Measurements from ENCODE around the gene CACNA2D2.

Gene CACNA2D2

GRCh38 chr3:50493623-50494022, 9.8 kb downstream of the CACNA2D2 start:
- DNase-seq, result no peak

DNA sequence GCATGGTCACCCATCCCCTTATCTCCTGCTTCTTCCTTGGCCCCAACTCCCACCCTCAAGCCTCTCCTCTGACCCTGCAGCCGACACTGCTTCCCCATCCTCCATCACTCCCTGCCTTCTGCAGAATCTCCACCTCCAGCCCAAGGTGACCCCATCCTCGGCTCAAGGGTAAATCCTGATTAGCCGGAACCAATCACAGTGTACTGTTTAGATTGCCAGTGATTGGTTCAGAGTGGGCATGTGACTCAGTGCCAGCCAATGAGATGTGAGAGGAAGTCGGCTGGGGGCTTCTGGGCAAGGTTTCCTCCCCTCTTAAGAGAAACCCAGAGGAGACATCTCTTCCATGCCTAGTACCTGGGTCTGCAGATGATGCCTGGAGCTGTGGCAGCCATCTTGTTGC, 10.3 kb downstream of the CACNA2D2 start:
- DNase-seq, result no peak

GRCh38 chr3:50491023-50491422, 12.4 kb downstream of the CACNA2D2 start:
- DNase-seq, result no peak

DNA sequence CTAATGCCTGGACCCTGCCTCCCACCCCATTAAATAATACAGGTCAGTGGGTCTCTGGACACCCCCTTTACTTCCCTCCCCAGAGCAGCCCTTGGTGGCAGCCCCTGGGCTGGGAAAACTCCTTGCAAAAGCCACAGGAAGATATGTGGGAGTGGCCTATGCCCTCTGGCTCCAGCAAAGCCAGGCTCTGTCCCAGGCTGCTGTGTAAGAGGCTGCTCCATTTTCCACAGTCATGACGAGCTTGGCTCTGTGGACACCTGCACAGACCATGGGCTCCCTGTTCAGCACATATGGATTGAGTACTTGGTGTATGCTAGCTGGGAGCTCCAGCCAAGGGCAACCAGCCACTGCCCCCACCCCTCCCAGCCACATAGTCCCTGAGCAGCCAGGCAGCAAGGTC, 13.0 kb downstream of the CACNA2D2 start:
- no peak for DNase-seq

GRCh38 chr3:50487181-50487580, 16.3 kb downstream of the CACNA2D2 start:
- no peak for DNase-seq

- no peak for DNase-seq
Observed at GRCh38 chr3:50486219-50486888, 17.1 kb downstream of the CACNA2D2 start.

GRCh38 chr3:50484722-50485121, 18.7 kb downstream of the CACNA2D2 start:
- DNase-seq, result no peak

- DNase-seq, result no peak
Observed at GRCh38 chr3:50483374-50483773, 20.1 kb downstream of the CACNA2D2 start.

GRCh38 chr3:50481992-50482391, 21.4 kb downstream of the CACNA2D2 start:
- no peak for DNase-seq

- no peak for DNase-seq
Observed at GRCh38 chr3:50480471-50480870, 23.0 kb downstream of the CACNA2D2 start.

DNA sequence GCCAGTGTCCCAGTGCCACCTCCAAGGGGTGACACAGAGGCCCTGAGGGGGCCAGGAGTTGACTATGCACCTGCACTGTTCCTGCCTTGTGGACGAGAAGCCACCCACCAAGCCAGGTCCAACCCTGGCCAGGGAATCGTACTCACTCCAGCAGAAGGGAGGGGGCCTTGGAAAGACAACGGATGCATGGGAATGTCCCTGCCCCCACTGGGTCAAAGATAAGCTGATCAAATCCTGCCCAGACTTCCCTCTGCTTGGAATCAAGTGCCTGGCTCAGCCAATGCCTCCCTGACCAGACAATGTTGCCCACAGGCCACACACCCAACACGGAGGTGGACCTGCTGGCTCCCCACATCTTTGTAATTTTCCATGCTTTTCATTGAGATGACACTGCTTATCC, 23.9 kb downstream of the CACNA2D2 start:
- DNase-seq, result no peak

- no peak for DNase-seq
Observed at GRCh38 chr3:50478671-50479260, 24.7 kb downstream of the CACNA2D2 start.

GRCh38 chr3:50478051-50478450, 25.4 kb downstream of the CACNA2D2 start:
- no peak for DNase-seq

DNA sequence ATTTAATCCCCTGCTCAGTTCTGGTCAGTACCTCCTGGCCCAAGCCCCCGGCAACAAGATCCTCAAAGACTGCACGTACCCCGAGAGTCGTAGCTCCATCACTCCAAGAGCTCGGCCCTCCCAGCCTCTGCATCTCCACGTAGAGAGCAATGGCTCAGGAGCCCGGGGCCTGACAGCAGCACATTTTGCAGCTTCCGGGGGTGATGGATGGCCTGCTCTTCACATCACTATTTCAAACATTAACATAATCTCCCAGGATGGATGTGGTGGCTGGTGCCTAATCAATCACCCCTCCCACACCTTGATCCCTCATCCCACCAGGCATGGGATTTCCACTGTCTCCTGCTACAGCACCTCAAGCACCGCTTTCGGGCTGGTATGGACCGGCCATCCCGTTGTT, 28.1 kb downstream of the CACNA2D2 start:
- DNase-seq, result no peak

DNA sequence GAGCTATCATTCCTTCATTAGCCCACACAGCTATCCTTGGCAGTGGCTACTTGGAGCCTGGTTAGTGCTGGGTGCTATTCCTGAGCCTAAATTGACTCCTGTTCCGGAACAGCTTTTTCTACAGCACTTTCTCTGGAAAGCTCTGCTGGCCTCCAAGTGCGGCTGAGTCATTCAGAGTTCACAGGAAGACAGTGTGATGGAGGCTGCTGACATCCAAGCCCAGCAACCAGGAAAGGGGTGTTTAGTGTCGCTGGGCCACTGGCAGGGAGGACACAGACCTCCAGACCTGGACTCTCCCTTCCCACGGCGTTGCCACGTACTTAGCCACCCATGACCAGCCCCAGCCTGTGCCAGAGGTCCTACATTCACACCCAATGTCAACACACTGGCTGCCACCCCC, 28.7 kb downstream of the CACNA2D2 start:
- DNase-seq, result no peak

DNA sequence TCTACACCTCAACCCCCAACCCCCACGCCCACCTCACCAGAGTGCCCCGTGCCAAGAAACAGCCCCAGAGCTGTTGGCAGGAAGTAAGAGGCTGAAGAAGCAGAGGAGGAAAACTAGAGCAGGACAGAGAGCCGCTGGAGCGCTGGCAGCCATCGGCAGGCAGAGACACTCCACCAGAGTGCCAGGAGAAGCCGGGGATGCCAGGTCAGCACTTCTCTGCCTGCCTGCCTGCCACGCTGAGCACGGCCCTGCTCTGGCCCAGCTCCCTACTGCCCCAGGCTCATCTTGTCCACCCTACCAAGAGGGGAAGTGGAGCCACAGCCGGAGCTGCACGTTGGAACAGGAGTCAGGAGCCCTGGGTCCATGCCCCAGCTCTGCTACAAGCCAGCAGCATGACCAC, 29.7 kb downstream of the CACNA2D2 start:
- DNase-seq, result no peak

DNA sequence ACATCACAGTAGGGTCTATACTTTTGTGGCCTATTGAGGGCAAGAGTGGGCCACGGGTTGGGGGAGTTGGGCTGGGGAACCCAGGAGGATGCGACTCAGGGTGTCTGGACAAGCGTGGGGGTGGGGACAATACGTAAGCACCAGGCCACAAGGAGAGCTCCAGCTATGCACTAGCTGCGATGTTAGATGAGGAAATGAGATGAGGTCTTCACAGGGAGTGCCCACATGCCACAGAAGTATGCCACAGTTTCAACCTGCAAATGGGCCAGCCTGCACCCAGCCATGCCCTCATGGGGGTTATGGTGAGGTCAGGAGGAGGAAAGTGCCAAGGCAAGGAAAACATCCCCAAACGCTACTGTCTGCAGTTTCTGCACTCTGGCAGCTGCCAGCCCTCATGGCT, 30.5 kb downstream of the CACNA2D2 start:
- no peak for DNase-seq

- no peak for DNase-seq
Observed at GRCh38 chr3:50470658-50471057, 32.8 kb downstream of the CACNA2D2 start.

DNA sequence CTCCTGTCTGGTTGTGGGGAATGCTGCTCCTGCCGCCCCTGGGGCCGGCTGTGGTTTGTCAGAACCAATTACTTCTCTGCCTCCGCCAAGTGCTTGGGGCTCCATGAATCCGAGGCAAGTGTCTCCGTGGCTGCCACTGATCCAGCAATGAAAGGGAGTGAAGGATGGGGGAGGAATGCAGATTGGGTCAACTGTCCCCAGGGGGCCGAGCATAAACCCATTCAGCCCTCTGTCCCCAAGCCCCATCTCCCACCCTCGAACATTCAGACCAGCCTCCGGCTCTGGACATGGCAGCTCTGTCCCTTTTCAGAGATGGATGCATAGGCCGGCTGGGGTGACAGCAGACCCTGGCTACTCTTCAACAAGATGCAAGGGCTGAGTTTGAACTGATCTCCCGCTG, 35.5 kb downstream of the CACNA2D2 start:
- no peak for DNase-seq

DNA sequence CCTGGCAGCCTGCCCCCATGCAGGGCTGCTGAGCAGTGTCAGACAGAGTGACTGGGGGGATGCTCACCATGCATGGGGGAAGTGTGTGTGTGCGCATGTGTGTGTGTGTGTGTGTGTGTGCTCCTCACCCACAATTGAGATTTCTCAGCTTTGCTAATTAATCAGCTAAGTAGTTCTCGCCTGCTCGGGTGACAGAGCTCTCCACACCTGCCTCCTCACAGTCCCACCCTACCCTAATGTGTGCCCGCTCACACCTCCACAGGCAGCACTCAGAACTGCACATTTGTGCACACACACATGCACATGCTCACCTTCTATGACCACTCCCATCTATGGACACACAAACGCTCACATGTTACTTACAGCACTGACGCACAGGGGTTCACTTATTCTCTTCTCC, 37.3 kb downstream of the CACNA2D2 start:
- DNase-seq, result no peak

- no peak for DNase-seq
Observed at GRCh38 chr3:50464569-50464968, 38.9 kb downstream of the CACNA2D2 start.

DNA sequence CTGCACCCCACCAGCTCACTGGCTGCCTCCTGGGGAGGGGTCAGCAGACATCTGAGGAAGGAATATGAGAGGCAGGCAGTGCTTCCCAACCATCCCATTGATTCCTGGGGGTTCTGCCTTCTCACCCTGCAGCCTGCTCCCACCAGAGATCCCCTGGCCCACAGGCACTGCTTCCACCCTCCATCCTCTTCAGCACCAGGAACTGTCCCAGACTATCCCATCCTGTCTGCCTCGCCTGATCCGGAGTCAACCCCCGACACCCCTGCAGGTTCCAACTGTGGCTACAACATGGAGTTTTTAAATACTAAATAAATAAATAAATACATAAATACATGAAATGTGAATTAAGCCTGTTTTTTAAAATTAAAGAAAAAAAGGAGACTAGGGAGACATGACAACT, 43.6 kb downstream of the CACNA2D2 start:
- DNase-seq, result no peak

DNA sequence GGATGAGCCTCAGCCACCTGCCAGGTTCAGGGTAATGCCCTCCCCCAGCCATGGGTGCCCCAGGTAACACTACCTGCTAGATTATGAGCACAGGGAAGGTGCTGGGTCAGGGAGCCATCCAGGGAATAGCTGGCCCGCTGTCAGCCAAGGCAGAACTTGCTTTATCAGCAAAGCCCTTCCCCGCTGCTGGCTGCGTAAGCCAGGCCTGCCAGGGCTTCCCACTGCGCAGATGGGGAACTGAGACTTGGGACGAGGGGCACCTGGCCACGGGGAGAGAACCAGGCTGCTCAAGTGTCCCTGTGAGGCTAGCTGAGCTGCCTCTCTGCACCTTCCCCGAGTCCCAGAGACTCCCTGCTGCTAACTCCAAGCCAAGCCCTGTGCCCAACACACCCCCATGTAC, 45.4 kb downstream of the CACNA2D2 start:
- DNase-seq, result no peak

DNA sequence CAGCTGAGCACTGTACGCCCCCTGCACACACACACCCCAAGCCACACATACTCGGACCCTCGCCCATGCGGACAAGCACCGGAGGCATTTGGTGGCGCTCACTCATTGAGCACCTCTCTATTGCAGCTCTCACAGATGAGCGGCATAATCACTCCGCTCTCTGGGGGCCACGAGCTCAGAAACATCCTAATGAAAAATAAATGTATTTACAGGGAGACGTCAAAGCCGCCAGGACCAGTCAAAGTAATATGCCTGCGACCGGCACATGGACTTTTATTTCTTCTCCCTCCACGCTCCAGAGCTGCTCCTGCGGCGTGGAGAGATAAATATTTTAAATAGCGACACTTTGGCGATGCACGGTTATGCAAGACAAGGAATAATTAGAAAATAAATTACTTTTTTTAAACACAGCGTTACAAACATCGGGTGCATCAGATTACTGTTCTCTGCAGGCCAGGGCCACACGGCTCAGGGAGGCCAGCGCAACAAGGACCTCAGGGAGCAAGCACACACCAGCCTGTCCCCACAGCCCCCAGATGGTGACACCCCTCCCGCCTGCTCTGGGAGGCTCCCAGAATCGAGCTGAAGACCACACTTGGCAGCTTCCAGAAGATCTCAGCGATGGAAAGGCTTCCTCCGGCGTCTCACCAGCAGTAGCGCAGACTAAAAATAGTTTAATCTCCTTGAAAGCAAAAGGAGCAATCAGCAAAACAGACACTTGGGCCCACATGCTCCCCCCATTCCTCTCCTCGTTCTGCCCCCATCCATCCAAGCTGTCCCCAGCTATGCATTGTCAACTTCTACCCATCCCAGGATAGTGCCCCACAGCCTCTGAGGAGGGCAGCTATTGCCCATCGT, 48.0 kb downstream of the CACNA2D2 start:
- no peak for DNase-seq

All from GF-D8 (cell line).